NCI-H526 (cell line): Measurements from ENCODE around the gene PLK1.
A peak's percentile ranks its signal among the peaks of the same experiment; 100 is the strongest.

Experiments used
- DNase-seq, 2 experiments: peaks; one replicate each; lab custom pipeline; 2025; lab: John Stamatoyannopoulos, UW

PLK1 gene

DNA sequence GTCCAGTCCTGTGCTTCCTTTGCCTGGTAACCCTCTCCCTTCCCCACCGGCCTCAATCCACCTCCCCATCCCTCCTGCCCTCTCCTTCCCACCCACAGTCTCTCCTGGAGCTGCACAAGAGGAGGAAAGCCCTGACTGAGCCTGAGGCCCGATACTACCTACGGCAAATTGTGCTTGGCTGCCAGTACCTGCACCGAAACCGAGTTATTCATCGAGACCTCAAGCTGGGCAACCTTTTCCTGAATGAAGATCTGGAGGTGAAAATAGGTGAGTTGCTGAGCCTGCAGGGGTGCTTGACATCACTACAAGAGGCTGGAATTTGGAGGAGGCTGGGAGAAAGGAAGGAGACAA is 1.3 kb downstream of the PLK1 start:
- DNase-seq: no peak

DNA sequence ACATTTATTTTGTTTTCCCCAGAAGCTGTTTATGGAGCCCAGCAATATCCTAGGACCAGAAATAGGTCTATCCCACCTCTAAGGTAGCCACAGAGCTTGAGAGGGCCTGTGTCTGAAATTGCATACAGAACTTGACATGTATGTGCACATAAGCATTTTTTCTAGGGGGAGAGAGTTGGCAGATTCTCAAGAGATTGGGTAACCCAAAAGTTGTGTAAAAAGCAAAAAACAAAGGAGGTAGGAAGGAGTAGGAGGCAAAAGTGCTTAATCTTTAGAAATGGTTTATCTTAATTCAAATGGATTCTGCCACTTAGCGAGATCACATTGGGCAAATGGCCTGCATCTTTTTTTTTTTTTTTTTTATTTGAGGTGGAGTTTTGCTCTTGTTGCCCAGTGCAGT is 3.5 kb downstream of the PLK1 start:
- DNase-seq: no peak

GRCh38 chr16:23683487-23683886 is 4.8 kb downstream of the PLK1 start:
- no peak for DNase-seq

DNA sequence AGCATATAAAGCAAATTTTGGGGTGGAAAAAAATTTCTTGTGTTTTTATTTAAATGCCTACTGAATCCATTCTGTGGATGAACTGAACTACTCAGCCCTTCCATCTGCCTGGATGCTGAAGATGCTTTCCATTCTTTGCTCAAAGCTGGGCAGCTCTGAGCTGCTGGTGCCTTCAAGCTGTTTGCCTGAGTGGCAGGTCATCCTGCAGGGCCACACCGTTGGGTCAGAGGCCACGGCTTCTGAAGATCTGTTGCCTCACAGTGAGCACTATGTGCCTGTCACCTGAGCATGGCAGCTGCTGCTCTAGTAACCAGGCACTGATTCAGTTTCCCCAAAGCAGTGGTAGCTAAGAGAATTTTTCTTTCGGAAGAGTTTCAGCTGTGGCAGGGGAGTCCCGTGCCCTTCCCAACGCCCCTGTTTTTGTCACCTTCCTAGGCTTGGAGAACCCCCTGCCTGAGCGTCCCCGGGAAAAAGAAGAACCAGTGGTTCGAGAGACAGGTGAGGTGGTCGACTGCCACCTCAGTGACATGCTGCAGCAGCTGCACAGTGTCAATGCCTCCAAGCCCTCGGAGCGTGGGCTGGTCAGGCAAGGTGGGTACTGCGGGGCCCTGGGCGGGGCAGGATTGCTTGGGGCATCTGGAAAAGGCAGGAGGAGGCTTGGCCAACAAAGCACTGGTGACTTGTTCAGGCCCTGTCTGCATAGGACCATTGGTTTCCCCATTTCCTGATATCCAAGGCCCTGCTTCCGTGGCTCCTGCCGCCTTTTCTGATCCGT is 8.5 kb downstream of the PLK1 start:
- DNase-seq: no peak

- DNase-seq: no peak
Measured at GRCh38 chr16:23689442-23690187, 10.9 kb downstream of the PLK1 start.

GRCh38 chr16:23690771-23691482 is 12.2 kb downstream of the PLK1 start:
- no peak for DNase-seq

- no peak for DNase-seq
Measured at GRCh38 chr16:23691483-23692189, 12.9 kb downstream of the PLK1 start.

GRCh38 chr16:23692190-23692837 is 13.6 kb downstream of the PLK1 start:
- no peak for DNase-seq

DNA sequence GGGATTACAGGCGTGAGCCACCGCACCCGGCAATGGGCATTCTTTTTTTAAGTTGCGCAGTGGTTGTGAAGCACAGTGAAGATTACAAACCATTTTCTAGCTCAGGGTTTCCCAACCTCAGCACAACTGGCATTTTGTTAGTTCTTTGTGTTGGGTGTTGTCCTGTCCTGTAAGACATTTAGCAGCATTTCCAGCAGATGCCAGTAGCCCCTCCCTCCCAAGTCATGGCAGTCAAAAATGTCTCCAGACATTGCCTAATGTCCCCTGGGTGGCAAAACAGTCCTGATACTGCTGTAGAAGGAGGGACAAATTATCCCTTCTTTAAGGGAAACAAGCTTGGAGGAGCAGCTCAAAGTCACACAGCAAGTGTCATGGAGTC is 15.6 kb downstream of the PLK1 start:
- DNase-seq: no peak

DNA sequence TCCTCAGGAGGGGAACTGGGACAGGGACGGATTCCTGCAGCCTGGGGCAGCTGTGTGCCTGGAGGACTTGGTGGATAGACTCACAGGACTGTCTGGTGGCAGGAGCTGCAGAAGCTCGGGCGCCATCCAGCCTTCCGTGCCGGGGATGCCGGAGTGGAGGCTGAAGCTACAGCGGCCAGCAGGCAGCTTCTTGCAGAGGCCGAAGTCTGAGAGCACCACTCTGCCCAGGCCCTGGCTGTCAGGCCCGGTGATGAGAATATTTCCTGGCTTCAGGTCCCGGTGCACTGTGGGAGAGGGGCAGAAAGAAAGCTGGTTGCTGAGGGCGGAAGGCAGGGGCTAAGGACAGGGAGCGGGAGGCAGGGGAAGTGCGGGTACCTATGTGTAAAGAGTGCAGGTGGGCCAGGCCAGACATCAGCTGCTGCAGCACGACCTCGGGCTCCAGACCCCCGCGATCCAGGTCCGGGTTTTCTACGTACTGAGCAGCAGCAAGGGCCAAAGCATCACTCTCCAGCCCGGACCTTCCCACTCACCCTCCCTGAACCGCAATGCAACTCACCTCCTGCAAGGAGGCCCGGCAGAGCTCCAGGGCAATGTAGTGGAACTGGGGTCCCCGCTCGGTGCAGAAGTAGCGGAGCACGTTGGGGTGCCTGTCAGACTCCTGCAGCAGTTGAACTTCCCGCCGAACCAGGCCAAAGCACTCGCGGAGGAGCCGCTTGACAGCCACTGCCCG is 16.1 kb downstream of the PLK1 start:
- peak; percentile 30 to 64 for DNase-seq

- no peak for DNase-seq
Measured at GRCh38 chr16:23695756-23696155, 17.1 kb downstream of the PLK1 start.

DNA sequence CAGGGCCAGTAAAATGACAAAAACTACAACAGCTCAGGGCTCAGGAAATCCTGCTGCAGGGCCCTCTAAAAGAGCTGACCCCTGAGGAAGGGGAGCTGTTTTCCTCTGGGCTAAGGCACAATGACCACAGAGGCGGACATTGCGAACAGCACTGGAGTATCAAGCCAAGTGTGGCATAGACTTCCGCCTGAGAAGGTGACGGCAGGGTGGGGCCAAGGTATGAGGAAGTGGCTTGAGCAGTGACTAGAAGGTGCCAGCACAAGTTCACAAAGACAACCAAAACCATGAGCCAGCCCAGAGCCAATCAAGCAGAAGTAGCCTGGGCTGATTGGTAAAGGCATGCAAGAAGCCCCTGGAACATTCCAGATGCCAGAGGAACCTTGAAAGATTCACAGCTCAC is 20.4 kb downstream of the PLK1 start:
- no peak for DNase-seq

- no peak for DNase-seq
Measured at GRCh38 chr16:23700093-23700492, 21.4 kb downstream of the PLK1 start.

DNA sequence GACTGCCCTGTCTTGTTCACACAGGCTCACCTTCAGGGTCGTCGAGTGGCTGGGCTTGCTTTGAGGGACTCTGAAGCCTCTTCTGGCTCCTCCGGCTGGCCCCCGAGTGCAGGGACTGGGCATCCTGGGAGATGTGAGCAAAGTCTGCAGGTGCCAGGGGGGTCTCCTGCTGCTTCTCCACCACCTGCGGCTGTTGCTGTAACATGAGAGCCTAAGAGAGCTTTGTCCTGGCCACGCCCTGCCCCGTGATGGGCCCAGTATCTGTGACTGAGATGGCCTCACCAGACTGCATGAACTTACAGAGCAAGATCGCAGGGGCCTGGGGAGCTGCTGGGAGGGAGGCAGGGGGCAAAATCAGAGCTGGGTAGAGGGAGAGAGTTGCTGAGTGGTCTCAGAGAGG is 21.8 kb downstream of the PLK1 start:
- DNase-seq: peak; percentile 30 to 69

DNA sequence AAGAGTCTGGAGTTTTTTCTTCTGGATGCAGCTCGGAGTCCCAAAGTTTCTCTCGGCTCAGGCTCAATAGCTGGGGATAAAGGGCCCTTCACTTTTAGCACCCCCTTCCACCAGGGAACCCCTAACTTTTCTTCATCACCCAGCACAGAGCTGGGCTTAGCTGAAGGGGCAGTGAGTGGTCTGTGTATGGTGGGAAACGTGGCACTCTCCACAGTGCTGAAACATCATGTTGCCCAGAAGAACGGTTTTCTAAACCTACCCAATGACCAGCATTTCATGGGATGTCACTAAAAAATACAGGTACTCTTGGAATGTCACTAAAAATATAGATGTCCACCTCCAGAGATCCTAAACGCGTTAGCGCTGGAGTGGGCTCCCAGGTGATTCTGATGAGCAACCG is 22.4 kb downstream of the PLK1 start:
- no peak for DNase-seq

DNA sequence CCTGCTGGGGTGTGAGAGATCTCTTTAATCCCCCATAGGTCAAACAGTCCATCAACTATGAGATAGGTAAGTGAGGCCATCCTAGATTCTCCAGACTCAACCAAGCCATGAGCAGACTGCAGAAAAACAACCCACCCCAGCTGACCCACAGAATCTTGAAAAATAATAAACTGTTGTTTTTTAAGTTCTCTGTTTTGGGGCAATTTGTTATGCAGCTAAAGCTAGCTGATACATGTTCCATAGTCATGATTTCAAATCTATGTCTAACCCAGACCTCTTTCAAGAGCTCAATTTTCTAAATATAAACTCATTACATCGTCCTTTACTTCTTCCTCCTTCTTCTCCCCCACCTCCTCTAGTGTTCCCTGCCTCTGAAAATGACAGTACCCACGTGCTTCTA is 24.3 kb downstream of the PLK1 start:
- DNase-seq: no peak

GRCh38 chr16:23704772-23705516 is 26.3 kb downstream of the PLK1 start:
- DNase-seq: no peak

DNA sequence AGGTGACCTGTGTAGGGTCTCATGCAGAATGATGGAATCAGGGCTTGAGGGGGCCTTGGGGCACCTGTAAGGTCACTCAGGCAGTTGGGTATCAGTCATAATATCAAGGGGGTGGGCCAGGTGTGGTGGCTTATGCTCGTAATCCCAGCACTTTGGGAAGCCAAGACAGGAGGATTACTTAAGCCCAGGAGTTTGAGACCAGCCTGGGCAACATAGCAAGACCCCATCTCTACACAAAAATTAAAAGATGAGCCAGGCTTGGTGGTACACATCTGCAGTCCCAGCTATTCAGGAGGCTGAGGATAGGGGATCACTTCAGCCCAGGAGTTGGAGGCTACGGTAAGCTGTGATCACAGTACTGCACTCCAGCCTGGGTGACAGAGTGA is 26.8 kb downstream of the PLK1 start:
- DNase-seq: no peak

DNA sequence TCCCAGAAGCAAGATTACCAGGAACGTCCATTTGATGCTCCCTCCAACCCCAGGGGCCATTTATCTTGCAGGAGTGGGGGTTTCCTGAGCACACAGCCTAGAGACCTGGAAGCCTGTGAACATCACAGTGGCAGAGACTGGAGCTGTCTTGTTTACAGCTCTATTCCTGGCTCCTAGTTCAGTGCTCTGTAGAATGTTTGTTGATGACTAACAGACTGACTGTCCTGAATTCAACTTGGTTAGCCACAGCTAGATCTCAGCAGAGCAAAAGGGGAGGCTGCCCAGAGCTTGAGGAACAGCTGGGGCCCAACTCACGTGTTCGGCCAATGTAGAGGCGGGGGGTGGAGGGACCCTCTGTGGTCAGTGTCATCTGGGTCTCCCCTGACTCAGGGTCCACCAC is 27.8 kb downstream of the PLK1 start:
- DNase-seq: no peak

DNA sequence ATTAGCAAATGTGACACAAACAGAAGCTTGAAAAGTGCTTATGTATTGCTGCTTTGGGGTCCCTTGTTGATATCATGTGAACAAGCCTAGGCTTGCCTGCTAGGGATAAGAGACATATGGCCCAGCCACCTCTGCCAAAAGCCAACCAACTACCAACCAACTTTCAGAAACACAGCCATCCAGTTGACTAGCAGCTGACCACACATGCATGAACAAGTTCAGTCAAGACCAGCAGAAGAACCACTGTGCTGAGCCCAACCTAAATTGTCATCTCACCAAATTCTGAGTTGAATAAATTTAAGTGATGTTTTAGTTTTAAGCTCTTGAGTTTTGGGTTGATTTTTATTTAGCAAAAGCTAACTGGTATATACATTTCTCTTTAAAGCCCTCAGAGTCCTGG is 30.8 kb downstream of the PLK1 start:
- DNase-seq: no peak

DNA sequence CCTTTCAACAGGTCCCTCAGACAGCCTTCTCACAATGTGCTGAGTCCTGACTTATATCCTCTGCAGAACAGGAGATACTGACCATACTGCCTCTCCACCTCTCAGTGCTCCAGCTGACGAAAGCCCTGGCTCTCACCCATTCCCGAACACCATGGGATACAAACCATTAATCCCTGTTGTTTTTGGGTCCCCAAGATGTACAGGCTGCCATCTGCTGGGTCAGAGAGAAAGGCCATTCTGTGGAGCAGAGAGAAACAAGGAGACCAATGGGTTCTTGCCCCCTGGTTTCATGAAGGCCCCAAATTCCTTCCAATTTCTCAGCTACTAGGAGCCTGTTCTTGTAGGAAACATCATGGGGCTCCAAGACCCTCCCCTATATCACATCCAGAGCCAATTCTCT is 31.3 kb downstream of the PLK1 start:
- no peak for DNase-seq
